Neural crest cell (in vitro differentiated cells): ENCODE measurements around the gene VASP. TPM values are rescaled to one million over a fixed set of nuclear protein-coding genes. Genes with fewer than 3 reads are reported as not detected.

ENCODE experiments used
- DNase-seq: peaks from one replicate; pipeline ENCODE4 v3.0.0; 2021; ENCODE audit warnings: low read depth, mixed read lengths, low spot score
- H3K27ac Mint-ChIP-seq: one replicate; pipeline ENCODE4 v1.8.0; 2021; ENCODE audit warnings: mild to moderate bottlenecking, mixed read lengths; ENCODE audit not compliant: unreplicated experiment
- H3K27me3 Mint-ChIP-seq: 2 replicates; pipeline ENCODE4 v1.8.0; 2021; ENCODE audit warnings: low read depth, mild to moderate bottlenecking, mixed read lengths
- H3K36me3 Mint-ChIP-seq: 2 replicates; pipeline ENCODE4 v1.8.0; 2021; ENCODE audit warnings: low read depth, mild to moderate bottlenecking, mixed read lengths
- H3K4me1 Mint-ChIP-seq: 2 replicates; pipeline ENCODE4 v1.8.0; 2021; ENCODE audit warnings: mixed read lengths
- H3K4me3 Mint-ChIP-seq: one replicate; pipeline ENCODE4 v1.8.0; 2021; ENCODE audit warnings: mild to moderate bottlenecking, mixed read lengths
- H3K9me3 Mint-ChIP-seq: 2 replicates; pipeline ENCODE4 v1.8.0; 2021; ENCODE audit warnings: mixed read lengths
- total RNA-seq: library from RNA; stranded (reverse); gene quantifications from 2 replicates; pipeline ENCODE4 v1.2.1, GENCODE V29; 2021
- TF ChIP-seq, protein P1 (sequence below): fragments of 200-600 bp; sonication (generic); conservative IDR thresholded peaks from 2 replicates; pipeline ENCODE4 v1.5.0; 2021; ENCODE audit warnings: antibody characterized with exemption, mild to moderate bottlenecking

The VASP gene
- total RNA-seq, 1 donor from 2014 or later: 49.9 TPM

DNA sequence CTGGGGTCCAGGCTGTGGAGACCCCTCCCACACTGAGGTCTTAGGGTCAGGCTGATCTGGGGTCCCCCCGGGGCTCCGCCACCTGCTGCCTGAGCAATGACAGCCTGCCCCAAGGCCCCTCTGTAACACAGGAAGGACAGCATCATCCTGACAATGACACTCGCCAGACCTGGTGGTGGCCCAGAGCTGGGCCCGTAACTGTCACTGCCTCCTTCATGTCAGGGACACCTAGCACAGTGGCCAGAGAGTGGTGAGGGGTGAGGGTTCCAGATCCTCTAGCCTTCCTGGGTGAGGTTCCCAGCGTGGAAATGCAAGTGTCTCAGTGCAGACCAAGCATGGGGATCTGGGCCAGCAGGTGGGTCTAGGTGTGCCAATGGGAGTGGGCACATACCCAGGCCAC, 49.6 kb downstream of the VASP start:
- TF ChIP-seq, protein P1, sequence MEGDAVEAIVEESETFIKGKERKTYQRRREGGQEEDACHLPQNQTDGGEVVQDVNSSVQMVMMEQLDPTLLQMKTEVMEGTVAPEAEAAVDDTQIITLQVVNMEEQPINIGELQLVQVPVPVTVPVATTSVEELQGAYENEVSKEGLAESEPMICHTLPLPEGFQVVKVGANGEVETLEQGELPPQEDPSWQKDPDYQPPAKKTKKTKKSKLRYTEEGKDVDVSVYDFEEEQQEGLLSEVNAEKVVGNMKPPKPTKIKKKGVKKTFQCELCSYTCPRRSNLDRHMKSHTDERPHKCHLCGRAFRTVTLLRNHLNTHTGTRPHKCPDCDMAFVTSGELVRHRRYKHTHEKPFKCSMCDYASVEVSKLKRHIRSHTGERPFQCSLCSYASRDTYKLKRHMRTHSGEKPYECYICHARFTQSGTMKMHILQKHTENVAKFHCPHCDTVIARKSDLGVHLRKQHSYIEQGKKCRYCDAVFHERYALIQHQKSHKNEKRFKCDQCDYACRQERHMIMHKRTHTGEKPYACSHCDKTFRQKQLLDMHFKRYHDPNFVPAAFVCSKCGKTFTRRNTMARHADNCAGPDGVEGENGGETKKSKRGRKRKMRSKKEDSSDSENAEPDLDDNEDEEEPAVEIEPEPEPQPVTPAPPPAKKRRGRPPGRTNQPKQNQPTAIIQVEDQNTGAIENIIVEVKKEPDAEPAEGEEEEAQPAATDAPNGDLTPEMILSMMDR: no peak
- Mint-ChIP-seq H3K27ac (no peak overlapping the region), H3K36me3 (no peaks in the 10 kb centered on the region), H3K4me3 (no peak overlapping the region), H3K9me3 (no peaks in the 10 kb centered on the region), H3K27me3 (no peaks in the 10 kb centered on the region), H3K4me1 (peaks cover 5% of the 10 kb centered on the region)
- no peak for DNase-seq

DNA sequence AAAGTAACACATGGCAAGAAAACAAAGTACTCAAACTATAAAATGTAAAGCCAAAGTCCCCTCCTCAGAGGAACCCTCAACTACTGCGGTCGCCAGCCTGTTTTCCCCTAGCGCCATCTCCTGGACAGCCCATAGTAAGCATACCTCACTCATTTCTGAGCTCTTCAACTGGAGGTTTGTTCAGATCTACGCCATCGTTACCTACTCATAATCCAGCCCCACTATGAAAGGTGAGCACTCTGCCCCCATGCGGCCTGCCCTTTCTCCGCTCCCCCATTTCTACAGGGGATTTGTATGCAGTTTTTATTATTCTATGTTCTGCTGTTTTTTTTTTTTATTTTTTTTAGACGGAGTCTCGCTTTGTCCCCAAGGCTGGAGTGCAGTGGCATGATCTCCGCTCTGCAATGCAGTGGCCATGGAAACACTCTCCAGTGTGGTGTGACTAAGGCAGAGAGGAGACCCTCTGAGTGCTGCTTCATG, 51.2 kb downstream of the VASP start:
- TF ChIP-seq, protein P1: peak; percentile 68
- peak; percentile 47 for DNase-seq
- H3K4me1 Mint-ChIP-seq: peaks cover 5% of the 10 kb centered on the region
- no peak overlapping the region for H3K27ac Mint-ChIP-seq
- H3K36me3 Mint-ChIP-seq: no peaks in the 10 kb centered on the region
- H3K4me3 Mint-ChIP-seq: no peak overlapping the region
- no peaks in the 10 kb centered on the region for H3K9me3 Mint-ChIP-seq
- H3K27me3 Mint-ChIP-seq: no peaks in the 10 kb centered on the region

DNA sequence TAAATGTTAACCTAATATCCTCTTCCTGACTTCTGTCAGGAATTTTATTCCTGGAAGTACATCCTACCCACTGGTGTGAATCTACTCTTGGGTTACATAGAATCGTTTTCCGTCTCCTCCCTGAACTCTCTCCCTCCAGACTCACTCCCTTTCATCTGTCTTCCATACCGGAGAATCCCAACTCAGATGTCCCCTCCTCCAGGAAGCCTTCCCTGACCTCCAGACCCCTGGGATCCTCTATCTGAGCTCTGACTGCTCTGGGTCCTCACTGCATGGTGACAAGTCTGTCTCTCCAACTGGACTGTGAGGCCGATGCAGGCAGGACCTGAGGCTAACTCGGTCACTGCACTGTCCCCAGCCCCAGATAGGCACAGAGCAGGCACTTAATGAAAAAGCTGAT, 52.8 kb downstream of the VASP start:
- H3K4me1 Mint-ChIP-seq: peaks cover 5% of the 10 kb centered on the region
- no peaks in the 10 kb centered on the region for H3K27me3 Mint-ChIP-seq
- TF ChIP-seq, protein P1: no peak
- no peak for DNase-seq
- no peaks in the 10 kb centered on the region for H3K36me3 Mint-ChIP-seq
- H3K9me3 Mint-ChIP-seq: no peaks in the 10 kb centered on the region
- peak overlapping the region; percentile 46 for H3K27ac Mint-ChIP-seq
- no peak overlapping the region for H3K4me3 Mint-ChIP-seq

- H3K36me3 Mint-ChIP-seq: no peaks in the 10 kb centered on the region
- peaks cover 5% of the 10 kb centered on the region for H3K4me1 Mint-ChIP-seq
- TF ChIP-seq, protein P1: no peak
- H3K27ac Mint-ChIP-seq: no peak overlapping the region
- no peak for DNase-seq
- H3K9me3 Mint-ChIP-seq: no peaks in the 10 kb centered on the region
- H3K4me3 Mint-ChIP-seq: no peak overlapping the region
- H3K27me3 Mint-ChIP-seq: no peaks in the 10 kb centered on the region
These were observed 53.4 kb downstream of the VASP start for GRCh38 chr19:45560686-45561085.

GRCh38 chr19:45564131-45564780, 57.0 kb downstream of the VASP start:
- no peak overlapping the region for H3K4me3 Mint-ChIP-seq
- no peaks in the 10 kb centered on the region for H3K9me3 Mint-ChIP-seq
- DNase-seq: no peak
- no peaks in the 10 kb centered on the region for H3K4me1 Mint-ChIP-seq
- H3K27ac Mint-ChIP-seq: no peak overlapping the region
- TF ChIP-seq, protein P1: no peak
- H3K27me3 Mint-ChIP-seq: no peaks in the 10 kb centered on the region
- H3K36me3 Mint-ChIP-seq: no peaks in the 10 kb centered on the region
